H9 (cell line): ENCODE measurements around the gene CLRN3. TPM values are rescaled to one million over a fixed set of nuclear protein-coding genes. Genes with fewer than 3 reads are reported as not detected.

Experiments
- DNase-seq: peaks from one replicate; pipeline ENCODE4 v3.0.0-alpha.2; 2017
- H2AFZ ChIP-seq: one replicate; pipeline ENCODE4 v1.6.1; 2013; ENCODE audit warnings: mild to moderate bottlenecking, low read length, control low read depth, moderate library complexity
- H2AK5ac ChIP-seq: 2 replicates; pipeline ENCODE4 v1.6.1; 2013; ENCODE audit warnings: low read length, control low read depth, mixed read lengths; ENCODE audit not compliant: insufficient read length
- H2BK120ac ChIP-seq: one replicate; pipeline ENCODE4 v1.6.1; 2013; ENCODE audit warnings: low read depth, mild to moderate bottlenecking, low read length, control low read depth, inconsistent platforms; ENCODE audit not compliant: poor library complexity, severe bottlenecking
- H2BK12ac ChIP-seq: 2 replicates; pipeline ENCODE4 v1.6.1; 2013; ENCODE audit warnings: low read length, control low read depth, mixed read lengths, low read depth; ENCODE audit not compliant: insufficient read length
- H2BK15ac ChIP-seq: 2 replicates; pipeline ENCODE4 v1.6.1; 2013; ENCODE audit warnings: low read depth, low read length, control low read depth
- H2BK20ac ChIP-seq: one replicate; pipeline ENCODE4 v1.6.1; 2013; ENCODE audit warnings: low read depth, mild to moderate bottlenecking, low read length, control low read depth, inconsistent platforms; ENCODE audit not compliant: poor library complexity, severe bottlenecking
- H2BK5ac ChIP-seq: 2 replicates; pipeline ENCODE4 v1.6.1; 2013; ENCODE audit warnings: low read length, control low read depth, mixed read lengths; ENCODE audit not compliant: insufficient read length
- H3K14ac ChIP-seq: 2 replicates; pipeline ENCODE4 v1.6.1; 2013; ENCODE audit warnings: low read length, control low read depth; ENCODE audit not compliant: insufficient read depth
- H3K18ac ChIP-seq: 2 replicates; pipeline ENCODE4 v1.6.1; 2013; ENCODE audit warnings: low read depth, mild to moderate bottlenecking, mixed read lengths, low read length, control low read depth; ENCODE audit not compliant: insufficient read length
- H3K23ac ChIP-seq: 2 replicates; pipeline ENCODE4 v1.6.1; 2013; ENCODE audit warnings: low read length, control low read depth, mixed read lengths, low read depth; ENCODE audit not compliant: insufficient read length
- H3K23me2 ChIP-seq: 2 replicates; pipeline ENCODE4 v1.6.1; 2013; ENCODE audit warnings: low read depth, mild to moderate bottlenecking, mixed read lengths, low read length, control low read depth; ENCODE audit not compliant: insufficient read length, poor library complexity, severe bottlenecking
- H3K27ac ChIP-seq: 2 replicates; pipeline ENCODE4 v1.5.1; 2013; ENCODE audit warnings: low read length, control low read depth, mixed read lengths, low read depth; ENCODE audit not compliant: insufficient read length
- H3K27me3 ChIP-seq: 2 replicates; pipeline ENCODE4 v1.6.1; 2013; ENCODE audit warnings: low read length, control low read depth, inconsistent platforms; ENCODE audit not compliant: insufficient read depth
- H3K4ac ChIP-seq: 2 replicates; pipeline ENCODE4 v1.6.1; 2013; ENCODE audit warnings: low read depth, mild to moderate bottlenecking, control low read depth, inconsistent platforms, low read length, moderate library complexity
- H3K4me1 ChIP-seq: 2 replicates; pipeline ENCODE4 v1.6.1; 2013; ENCODE audit warnings: low read length, control low read depth, inconsistent platforms; ENCODE audit not compliant: insufficient read depth
- H3K4me2 ChIP-seq: 2 replicates; pipeline ENCODE4 v1.6.1; 2013; ENCODE audit warnings: low read length, control low read depth, mixed read lengths; ENCODE audit not compliant: insufficient read length, insufficient read depth
- H3K56ac ChIP-seq: 2 replicates; pipeline ENCODE4 v1.6.1; 2013; ENCODE audit warnings: low read depth, mild to moderate bottlenecking, mixed read lengths, low read length, control low read depth; ENCODE audit not compliant: insufficient read length
- H3K79me1 ChIP-seq: 2 replicates; pipeline ENCODE4 v1.6.1; 2013; ENCODE audit warnings: low read depth, mild to moderate bottlenecking, moderate library complexity, low read length, control low read depth, inconsistent platforms; ENCODE audit not compliant: insufficient read depth, poor library complexity, severe bottlenecking
- H3K79me2 ChIP-seq: 2 replicates; pipeline ENCODE4 v1.6.1; 2013; ENCODE audit warnings: low read length, control low read depth, inconsistent platforms; ENCODE audit not compliant: insufficient read depth
- H3K9ac ChIP-seq: 2 replicates; pipeline ENCODE4 v1.6.1; 2013; ENCODE audit warnings: low read length, control low read depth, mixed read lengths; ENCODE audit not compliant: insufficient read length; ENCODE audit errors: extremely low read depth
- H3K9me3 ChIP-seq: one replicate; pipeline ENCODE4 v1.6.1; 2013; ENCODE audit warnings: low read depth, low read length, inconsistent platforms; ENCODE audit not compliant: control insufficient read depth
- H3T11ph ChIP-seq: one replicate; pipeline ENCODE4 v1.6.1; 2013; ENCODE audit warnings: mild to moderate bottlenecking, low read length, control low read depth, inconsistent platforms
- H4K20me1 ChIP-seq: one replicate; pipeline ENCODE4 v1.6.1; 2013; ENCODE audit not compliant: control insufficient read depth, insufficient read length, insufficient read depth
- H4K5ac ChIP-seq: 2 replicates; pipeline ENCODE4 v1.6.1; 2013; ENCODE audit warnings: low read depth, mild to moderate bottlenecking, mixed read lengths, low read length, control low read depth; ENCODE audit not compliant: insufficient read length
- H4K8ac ChIP-seq: replicated peaks from 2 replicates; pipeline ENCODE4 v1.6.1; 2013; ENCODE audit warnings: low read length, control low read depth, mixed read lengths, low read depth; ENCODE audit not compliant: insufficient read length
- H4K91ac ChIP-seq: 2 replicates; pipeline ENCODE4 v1.6.1; 2013; ENCODE audit warnings: low read depth, mild to moderate bottlenecking, moderate library complexity, mixed read lengths, low read length, control low read depth; ENCODE audit not compliant: insufficient read length
- H3K27ac Mint-ChIP-seq, 3 experiments: 2 replicates in 2 of 3; 3 replicates in 1 of 3; pipeline ENCODE4 v1.8.0; 2020 to 2021; ENCODE audit warnings: mixed read lengths in 3 of 3, mild to moderate bottlenecking in 1 of 3, moderate library complexity in 1 of 3
- H3K27me3 Mint-ChIP-seq: 2 replicates; pipeline ENCODE4 v1.8.0; 2021; ENCODE audit warnings: low read depth, mild to moderate bottlenecking, moderate library complexity, mixed read lengths
- H3K36me3 Mint-ChIP-seq, 3 experiments: 2 replicates in 2 of 3; 3 replicates in 1 of 3; pipeline ENCODE4 v1.8.0; 2020 to 2021; ENCODE audit warnings: low read depth in 3 of 3, mixed read lengths in 3 of 3; ENCODE audit not compliant: insufficient read depth in 1 of 3
- H3K4me1 Mint-ChIP-seq, 2 experiments: 2 replicates each; pipeline ENCODE4 v1.8.0; 2020; ENCODE audit warnings: mixed read lengths in 2 of 2
- H3K4me3 Mint-ChIP-seq, 2 experiments: 2 replicates in 1 of 2; 3 replicates in 1 of 2; pipeline ENCODE4 v1.8.0; 2020 to 2021; ENCODE audit warnings: mild to moderate bottlenecking in 2 of 2, mixed read lengths in 2 of 2, moderate library complexity in 1 of 2
- H3K9me3 Mint-ChIP-seq, 2 experiments: 2 replicates in 1 of 2; 3 replicates in 1 of 2; pipeline ENCODE4 v1.8.0; 2020; ENCODE audit warnings: mild to moderate bottlenecking in 2 of 2, mixed read lengths in 2 of 2, moderate library complexity in 1 of 2
- WGBS: extraction: QIAGEN DNeasy Blood & Tissue Kit; methylation state at CpG from one replicate; pipeline ENCODE4 v1.1.7; 2013; ENCODE audit warnings: missing lambda C conversion rate, low lambda C conversion rate, mixed read lengths; ENCODE audit not compliant: insufficient read length; ENCODE audit errors: extremely low coverage; 5-methylcytosine and 5-hydroxymethylcytosine counted together
- total RNA-seq: library from RNA; stranded (reverse); gene quantifications from 2 replicates; pipeline ENCODE4 v1.2.1, GENCODE V29; 2021
- TF ChIP-seq, protein P1 (sequence below): fragments of 200-600 bp; sonication (generic); conservative IDR thresholded peaks from 3 replicates; pipeline ENCODE4 v1.8.0; 2021; ENCODE audit warnings: antibody characterized with exemption, mild to moderate bottlenecking

The CLRN3 gene
- total RNA-seq, 1 experiment from 2014 or later: not detected

DNA sequence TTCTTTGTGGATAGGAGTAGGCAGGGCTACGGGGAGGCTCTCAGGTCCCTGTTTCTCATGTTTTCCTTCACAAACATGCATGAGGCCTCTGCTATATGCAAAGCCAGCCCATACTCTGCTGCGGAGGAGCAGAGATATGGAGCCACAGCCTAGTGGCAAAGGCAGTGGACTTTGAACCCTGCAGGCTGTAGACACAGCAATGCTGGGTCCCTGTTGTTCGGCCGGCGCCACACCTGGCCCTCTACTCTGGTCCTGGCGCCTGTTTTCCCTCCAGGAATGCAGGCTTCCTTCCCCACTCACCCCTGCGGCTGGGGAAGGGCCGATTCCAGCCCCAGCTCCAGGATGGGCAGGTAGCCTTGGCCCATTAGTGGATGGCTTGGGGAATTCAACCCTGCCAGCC is 11.5 kb downstream of the CLRN3 start:
- Mint-ChIP-seq H3K36me3 (no peaks in the 10 kb centered on the region), H3K9me3 (no peaks in the 10 kb centered on the region), H3K27ac (no peak overlapping the region), H3K4me3 (no peak overlapping the region), H3K27me3 (no peaks in the 10 kb centered on the region), H3K4me1 (peaks cover 3 to 7% of the 10 kb centered on the region in 2 experiments; a peak in 3 of 4 replicates)
- TF ChIP-seq, protein P1, sequence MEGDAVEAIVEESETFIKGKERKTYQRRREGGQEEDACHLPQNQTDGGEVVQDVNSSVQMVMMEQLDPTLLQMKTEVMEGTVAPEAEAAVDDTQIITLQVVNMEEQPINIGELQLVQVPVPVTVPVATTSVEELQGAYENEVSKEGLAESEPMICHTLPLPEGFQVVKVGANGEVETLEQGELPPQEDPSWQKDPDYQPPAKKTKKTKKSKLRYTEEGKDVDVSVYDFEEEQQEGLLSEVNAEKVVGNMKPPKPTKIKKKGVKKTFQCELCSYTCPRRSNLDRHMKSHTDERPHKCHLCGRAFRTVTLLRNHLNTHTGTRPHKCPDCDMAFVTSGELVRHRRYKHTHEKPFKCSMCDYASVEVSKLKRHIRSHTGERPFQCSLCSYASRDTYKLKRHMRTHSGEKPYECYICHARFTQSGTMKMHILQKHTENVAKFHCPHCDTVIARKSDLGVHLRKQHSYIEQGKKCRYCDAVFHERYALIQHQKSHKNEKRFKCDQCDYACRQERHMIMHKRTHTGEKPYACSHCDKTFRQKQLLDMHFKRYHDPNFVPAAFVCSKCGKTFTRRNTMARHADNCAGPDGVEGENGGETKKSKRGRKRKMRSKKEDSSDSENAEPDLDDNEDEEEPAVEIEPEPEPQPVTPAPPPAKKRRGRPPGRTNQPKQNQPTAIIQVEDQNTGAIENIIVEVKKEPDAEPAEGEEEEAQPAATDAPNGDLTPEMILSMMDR: no peak
- Histone ChIP-seq H3K4me1 (no peaks in the 10 kb centered on the region), H4K8ac (no peak overlapping the region), H3K79me2 (no peaks in the 10 kb centered on the region), H3K23me2 (no peaks in the 10 kb centered on the region), H2BK12ac (no peak overlapping the region), H3T11ph (no peak overlapping the region), H3K27ac (no peak overlapping the region), H2BK15ac (no peak overlapping the region), H3K9me3 (no peaks in the 10 kb centered on the region), H3K14ac (no peak overlapping the region), H3K18ac (no peak overlapping the region), H3K9ac (no peak overlapping the region), H3K4me2 (no peak overlapping the region), H3K56ac (no peak overlapping the region), H3K23ac (no peak overlapping the region), H2BK120ac (no peak overlapping the region), H2BK5ac (no peak overlapping the region), H4K20me1 (no peaks in the 10 kb centered on the region), H2AK5ac (no peak overlapping the region), H3K79me1 (no peaks in the 10 kb centered on the region), H2BK20ac (no peak overlapping the region), H3K27me3 (no peaks in the 10 kb centered on the region), H4K5ac (no peak overlapping the region), H3K4ac (no peak overlapping the region), H4K91ac (no peak overlapping the region), H2AFZ (no peak overlapping the region)
- DNase-seq: no peak
- no CpG with 5 or more reads among the region's 8 CpGs for WGBS
